ENCODE results near the gene IPO13.

IPO13 gene

GRCh38 chr1:44015206-44015605 lies 68.5 kb downstream of the IPO13 start:
- DNase-seq = no peak

- DNase-seq = no peak
These were observed 69.5 kb downstream of the IPO13 start for GRCh38 chr1:44016041-44016889.

DNA sequence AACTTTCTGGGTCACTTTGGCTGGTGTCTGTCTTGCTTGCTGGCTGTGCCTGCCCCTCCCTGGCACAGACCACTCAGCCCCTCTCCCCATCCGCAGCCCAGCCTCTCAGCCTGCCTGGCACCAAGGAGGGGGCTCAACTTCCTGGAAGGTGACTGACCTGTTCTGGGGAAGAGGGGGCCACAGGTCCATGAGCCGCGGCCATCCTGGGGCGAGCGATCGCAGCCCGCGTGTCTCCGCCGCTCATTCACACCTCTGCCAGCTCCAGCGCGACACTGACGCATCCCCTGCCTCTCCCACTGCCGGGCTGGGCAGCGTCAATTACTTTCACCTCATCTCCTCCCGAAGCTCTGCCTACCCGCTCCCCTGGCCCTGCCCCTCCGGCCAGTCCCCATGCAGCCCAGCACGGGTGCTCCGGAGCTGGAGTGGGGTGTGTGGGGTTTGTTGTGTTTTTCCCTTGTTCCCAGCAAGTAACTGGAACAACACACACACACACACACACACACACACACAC lies 70.2 kb downstream of the IPO13 start:
- DNase-seq = no peak
